H1 (cell line): ENCODE measurements around the gene PDE3A. TPM values are rescaled to one million over a fixed set of nuclear protein-coding genes. Genes with fewer than 3 reads are reported as not detected.

ENCODE experiments used
- CTCF ChIA-PET: fragments of 300-600 bp; sonication (Branson Sonifier 250); formaldehyde crosslinking; loops from one replicate; lab custom pipeline; 2021; ENCODE audit not compliant: partially characterized antibody; lab: Charles Lee
- POLR2A ChIA-PET: fragments of 300-600 bp; sonication (Branson Sonifier 250); formaldehyde crosslinking; loops from one replicate; lab custom pipeline; 2021; ENCODE audit warnings: inconsistent platforms; ENCODE audit not compliant: partially characterized antibody; lab: Charles Lee
- DNase-seq, 2 experiments: peaks; one replicate each; pipeline versions ENCODE4 v3.0.0 to v3.0.0-alpha.2; 2010 to 2022; ENCODE audit warnings: low spot score in 2 of 2, low read depth in 1 of 2, mixed read lengths in 1 of 2
- FAIRE-seq: peaks from 2 replicates; lab custom pipeline; 2011; peaks lifted over from hg19 to GRCh38; lab: Jason Lieb, UNC
- H2AFZ ChIP-seq: 2 replicates; pipeline ENCODE4 v1.8.1; 2012; ENCODE audit warnings: low read length, inconsistent platforms
- H2AK5ac ChIP-seq: 2 replicates; pipeline ENCODE4 v1.6.1; 2013; ENCODE audit warnings: low read depth, low read length
- H2BK120ac ChIP-seq: replicated peaks from 2 replicates; pipeline ENCODE3; 2013; ENCODE audit warnings: low read depth, low read length, inconsistent platforms
- H2BK12ac ChIP-seq: 2 replicates; pipeline ENCODE4 v1.6.1; 2013; ENCODE audit warnings: low read depth, low read length
- H2BK15ac ChIP-seq: 2 replicates; pipeline ENCODE4 v1.6.1; 2013; ENCODE audit warnings: low read length
- H2BK20ac ChIP-seq: 2 replicates; pipeline ENCODE4 v1.6.1; 2013; ENCODE audit warnings: low read length
- H2BK5ac ChIP-seq: 2 replicates; pipeline ENCODE4 v1.6.1; 2013; ENCODE audit warnings: low read depth, low read length
- H3K14ac ChIP-seq: 2 replicates; pipeline ENCODE4 v1.6.1; 2013; ENCODE audit warnings: inconsistent platforms; ENCODE audit not compliant: insufficient read length
- H3K18ac ChIP-seq: 2 replicates; pipeline ENCODE4 v1.6.1; 2013; ENCODE audit warnings: low read length; ENCODE audit errors: extremely low read depth
- H3K23ac ChIP-seq: 2 replicates; pipeline ENCODE4 v1.6.1; 2013; ENCODE audit warnings: inconsistent platforms; ENCODE audit not compliant: insufficient read length
- H3K23me2 ChIP-seq: 2 replicates; pipeline ENCODE4 v1.6.1; 2013; ENCODE audit warnings: low read depth, low read length
- H3K27ac ChIP-seq: 2 replicates; pipeline ENCODE4 v1.6.1; 2011; ENCODE audit warnings: low read depth, low read length, inconsistent platforms
- H3K27me3 ChIP-seq, 4 experiments: replicated peaks in 1 of 4; 1 replicate in 1 of 4; 2 replicates in 3 of 4; pipeline versions ENCODE4 v1.6.1 to v1.8.1; 2011 to 2013; ENCODE audit warnings: low read length in 3 of 4, mild to moderate bottlenecking in 3 of 4, inconsistent platforms in 2 of 4, mixed read lengths in 2 of 4, moderate library complexity in 1 of 4; ENCODE audit not compliant: control insufficient read depth in 3 of 4, insufficient read depth in 3 of 4; ENCODE audit errors: extremely low read depth in 1 of 4
- H3K36me3 ChIP-seq, 4 experiments: 2 replicates each; pipeline versions ENCODE4 v1.6.1 to v1.8.1; 2011 to 2013; ENCODE audit warnings: mild to moderate bottlenecking in 4 of 4, low read length in 3 of 4, moderate library complexity in 2 of 4, control low read depth in 1 of 4, inconsistent platforms in 1 of 4; ENCODE audit not compliant: insufficient read depth in 4 of 4, control insufficient read depth in 2 of 4
- H3K4ac ChIP-seq: replicated peaks from 2 replicates; pipeline ENCODE3; 2013; ENCODE audit warnings: low read length, low read depth, mixed read lengths, inconsistent platforms; ENCODE audit not compliant: insufficient read length
- H3K4me1 ChIP-seq, 4 experiments: replicated peaks in 1 of 4; 1 replicate in 1 of 4; 2 replicates in 3 of 4; pipeline versions ENCODE4 v1.6.1 to v1.8.1; 2011 to 2013; ENCODE audit warnings: low read length in 3 of 4, inconsistent platforms in 2 of 4, mixed read lengths in 1 of 4; ENCODE audit not compliant: insufficient read depth in 4 of 4, control insufficient read depth in 3 of 4
- H3K4me2 ChIP-seq, 2 experiments: 2 replicates each; pipeline versions ENCODE4 v1.6.1 to v1.8.1; 2011 to 2013; ENCODE audit warnings: low read depth in 2 of 2, low read length in 2 of 2, control low read depth in 1 of 2, inconsistent platforms in 1 of 2, mild to moderate bottlenecking in 1 of 2; ENCODE audit not compliant: insufficient read depth in 1 of 2
- H3K4me3 ChIP-seq, 4 experiments: fragments of 200-600, 300-600 bp in 1 of 4; sonication (generic), shearing (Covaris generic), sonication (Bioruptor Twin) in 1 of 4; 2 replicates each; pipeline versions ENCODE4 v1.5.1 to v1.8.1; 2011 to 2016; ENCODE audit warnings: low read length in 4 of 4, low read depth in 3 of 4, control low read depth in 2 of 4, inconsistent platforms in 2 of 4, mild to moderate bottlenecking in 2 of 4, mixed read lengths in 1 of 4, moderate library complexity in 1 of 4; ENCODE audit not compliant: insufficient read depth in 2 of 4; ENCODE audit errors: extremely low read depth in 1 of 4
- H3K56ac ChIP-seq: replicated peaks from 2 replicates; pipeline ENCODE3; 2013; ENCODE audit warnings: low read depth, mild to moderate bottlenecking, mixed read lengths, low read length, inconsistent platforms; ENCODE audit not compliant: insufficient read length
- H3K79me1 ChIP-seq: 2 replicates; pipeline ENCODE4 v1.6.1; 2013; ENCODE audit warnings: low read depth, low read length, control low read depth
- H3K79me2 ChIP-seq, 2 experiments: 2 replicates each; pipeline versions ENCODE4 v1.6.1 to v1.8.1; 2012 to 2013; ENCODE audit warnings: low read length in 2 of 2, mild to moderate bottlenecking in 2 of 2, inconsistent platforms in 1 of 2; ENCODE audit not compliant: insufficient read depth in 2 of 2, control insufficient read depth in 1 of 2
- H3K9ac ChIP-seq, 4 experiments: replicated peaks in 1 of 4; 1 replicate in 1 of 4; 2 replicates in 3 of 4; pipeline versions ENCODE4 v1.6.1 to v1.8.1; 2011 to 2013; ENCODE audit warnings: low read depth in 3 of 4, low read length in 3 of 4, control low read depth in 2 of 4, mild to moderate bottlenecking in 2 of 4, moderate library complexity in 2 of 4, inconsistent platforms in 1 of 4; ENCODE audit errors: extremely low read depth in 1 of 4
- H3K9me3 ChIP-seq, 2 experiments: 2 replicates each; pipeline versions ENCODE4 v1.6.1 to v1.8.1; 2012 to 2013; ENCODE audit warnings: mild to moderate bottlenecking in 2 of 2, moderate library complexity in 2 of 2, control low read depth in 1 of 2, inconsistent platforms in 1 of 2, low read depth in 1 of 2, low read length in 1 of 2, mixed read lengths in 1 of 2; ENCODE audit not compliant: insufficient read depth in 2 of 2
- H4K20me1 ChIP-seq, 2 experiments: replicated peaks in 1 of 2; 2 replicates each; pipeline versions ENCODE3 to v1.8.1; 2011 to 2013; ENCODE audit warnings: inconsistent platforms in 2 of 2, low read length in 2 of 2, mild to moderate bottlenecking in 1 of 2; ENCODE audit not compliant: insufficient read depth in 2 of 2, control insufficient read depth in 1 of 2
- H4K5ac ChIP-seq: 2 replicates; pipeline ENCODE4 v1.6.1; 2013; ENCODE audit warnings: low read length, low read depth, mixed read lengths, inconsistent platforms; ENCODE audit not compliant: insufficient read length
- H4K8ac ChIP-seq: 2 replicates; pipeline ENCODE4 v1.8.0; 2013; ENCODE audit warnings: mild to moderate bottlenecking, moderate library complexity, low read length, inconsistent platforms; ENCODE audit not compliant: insufficient read depth; ENCODE audit errors: extremely low read depth
- H4K91ac ChIP-seq: replicated peaks from 2 replicates; pipeline ENCODE3; 2013; ENCODE audit warnings: low read length, mixed read lengths, inconsistent platforms; ENCODE audit not compliant: insufficient read length
- RFX5 ChIP-seq: IDR thresholded peaks from 2 replicates; pipeline ENCODE4 v1.6.1; 2011; ENCODE audit warnings: low read depth, low read length, improper control_type of control experiment, borderline replicate concordance
- WGBS, 2 experiments: shearing (Covaris generic) in 1 of 2; methylation state at CpG; one replicate each; pipeline versions ENCODE4 v1.1.6 to v1.1.7; 2013 to 2015; ENCODE audit warnings: low lambda C conversion rate in 2 of 2, mixed read lengths in 2 of 2, inconsistent platforms in 1 of 2, low coverage in 1 of 2, missing lambda C conversion rate in 1 of 2; ENCODE audit not compliant: insufficient replicate concordance in 2 of 2, insufficient coverage in 1 of 2, insufficient read length in 1 of 2; ENCODE audit errors: extremely low coverage in 1 of 2, missing lambda C conversion rate in 1 of 2; 5-methylcytosine and 5-hydroxymethylcytosine counted together
- polyA plus RNA-seq, 7 experiments: library from polyadenylated mRNA; depleted of rRNA in 3 of 7; stranded (reverse) in 5 of 7; unstranded in 2 of 7; fragments of >200 nt in 5 of 7; fragments of 200-250 nt in 2 of 7; gene quantifications; 1 replicate in 5 of 7; 2 replicates in 1 of 7; 4 replicates in 1 of 7; pipeline versions ENCODE4 v1.2.1 to v1.2.3, GENCODE V29; 2011 to 2013; ENCODE audit warnings: missing spikeins in 2 of 7, mixed read lengths in 2 of 7
- total RNA-seq: library from RNA; stranded (reverse); fragmentation: NEBNext Ultra II Directional; extraction: Animal tissue kit (Norgen Biotek cat#: 25700); gene quantifications from 2 replicates; pipeline ENCODE4 v1.2.1, GENCODE V29; 2021

Gene PDE3A
- total and polyA plus RNA-seq, 2 of the 8 experiments (the other 6 are each of a cell fraction or from before 2014, with no cell fraction given) = 1.4 to 3.4 TPM

DNA sequence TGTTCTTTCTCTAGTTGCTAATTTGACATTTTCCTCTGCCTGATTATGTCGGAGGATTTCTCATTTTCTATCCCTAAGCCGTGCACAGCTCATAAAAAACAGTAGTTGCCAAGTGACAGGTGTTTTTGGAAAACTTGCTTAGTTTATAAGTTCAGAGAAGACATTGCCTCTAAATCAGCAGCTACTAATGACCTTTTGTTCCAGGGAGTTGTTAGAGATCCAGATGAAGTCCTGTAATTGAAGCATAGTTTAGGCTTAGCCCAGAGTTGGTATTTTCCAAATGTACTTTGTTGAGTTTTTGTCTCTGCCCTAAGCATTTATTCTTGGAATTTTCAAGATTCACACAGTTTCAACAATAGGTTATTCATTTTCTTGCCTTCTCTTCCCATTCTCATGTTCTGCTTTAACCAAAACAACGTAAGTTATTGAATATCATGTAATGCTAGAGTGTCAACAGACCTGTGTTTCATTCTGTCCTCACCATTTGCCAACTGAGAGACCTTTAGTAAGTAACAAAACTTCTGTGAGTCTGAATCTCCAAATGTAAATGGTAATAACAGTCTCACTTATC is 216.8 kb downstream of the PDE3A start:
- Histone ChIP-seq H3K4me2 (no peak overlapping the region), H3K56ac (no peak overlapping the region), H3K9ac (no peak overlapping the region), H3K4ac (no peak overlapping the region), H3K27ac (no peak overlapping the region), H2BK5ac (no peak overlapping the region), H2AK5ac (no peak overlapping the region), H3K79me2 (no peaks in the 10 kb centered on the region), H3K36me3 (no peaks in the 10 kb centered on the region), H4K20me1 (no peaks in the 10 kb centered on the region), H3K23ac (no peak overlapping the region), H4K5ac (no peak overlapping the region), H3K14ac (no peak overlapping the region), H3K18ac (no peak overlapping the region), H3K23me2 (no peaks in the 10 kb centered on the region), H2AFZ (no peak overlapping the region), H2BK20ac (no peak overlapping the region), H3K79me1 (no peaks in the 10 kb centered on the region), H2BK12ac (no peak overlapping the region), H3K27me3 (no peaks in the 10 kb centered on the region), H3K4me1 (peaks cover 0 to 8% (median 0%) of the 10 kb centered on the region in 4 experiments; a peak in 1 of 7 replicates), H2BK15ac (no peak overlapping the region), H4K8ac (no peak overlapping the region), H2BK120ac (no peak overlapping the region), H3K4me3 (no peak overlapping the region), H4K91ac (no peak overlapping the region), H3K9me3 (no peaks in the 10 kb centered on the region)
- ChIA-PET CTCF (interaction anchor here (0.7 to 1.1 kb wide), 4 partner anchors 10 to 557 kb away, joined by 3 to 4 read pairs (median 3); no protein-coding TSS in a partner anchor), POLR2A (no interaction called here)
- FAIRE-seq (no peak), DNase-seq (no peak)
- WGBS, 2 experiments = 98% methylated on average over 3 of the region's 3 CpGs; no CpG with 5 or more reads in 1 of the 2 experiments
- TF ChIP-seq RFX5 = no peak
